PC-9 (cell line): ENCODE data around the gene TMEM125.

Source experiments
- EZH2 ChIP-seq: fragments of 200-600 bp; sonication (generic); IDR thresholded peaks from 2 replicates; pipeline ENCODE4 v1.8.0; 2017; ENCODE audit warnings: antibody characterized with exemption, low read depth
- TF ChIP-seq, protein P1 (sequence below): fragments of 200-600 bp; sonication (generic); conservative IDR thresholded peaks from 2 replicates; pipeline ENCODE4 v1.6.1; 2017; ENCODE audit warnings: mixed run types, antibody characterized with exemption, mild to moderate bottlenecking, moderate library complexity

DNA sequence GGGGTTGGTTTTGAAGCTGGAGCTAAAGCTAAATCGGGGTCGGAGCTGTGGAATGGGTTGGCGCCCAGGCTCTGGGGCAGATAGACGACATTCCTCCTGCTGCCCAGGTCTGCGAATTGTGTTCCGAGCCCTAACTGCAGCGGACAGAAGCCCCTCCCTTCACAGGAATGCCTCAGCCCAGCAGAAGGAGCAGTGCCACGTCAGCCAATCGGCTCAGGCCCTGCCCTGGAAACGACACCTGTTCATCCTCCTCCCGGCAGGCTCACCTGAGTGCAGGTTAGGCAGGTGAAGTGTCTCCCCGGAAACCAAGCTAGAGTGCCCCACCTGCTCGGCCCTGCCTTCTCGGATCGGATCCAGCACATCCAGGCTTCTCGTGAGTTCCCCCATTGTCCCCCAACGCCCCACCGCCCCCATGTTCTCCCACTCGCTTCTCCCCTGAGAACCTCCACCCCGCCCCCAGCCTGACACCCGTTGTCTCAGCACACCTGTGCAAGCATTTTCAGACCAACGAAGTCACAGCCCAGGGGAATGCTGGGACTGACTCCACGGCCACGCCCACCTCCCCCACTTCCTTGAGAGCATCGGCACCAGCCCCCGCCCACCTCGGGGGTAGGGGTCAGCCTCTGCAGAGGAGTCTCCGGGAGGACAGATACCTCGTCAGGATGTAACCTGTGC lies 775 bp downstream of the TMEM125 start:
- TF ChIP-seq, protein P1, sequence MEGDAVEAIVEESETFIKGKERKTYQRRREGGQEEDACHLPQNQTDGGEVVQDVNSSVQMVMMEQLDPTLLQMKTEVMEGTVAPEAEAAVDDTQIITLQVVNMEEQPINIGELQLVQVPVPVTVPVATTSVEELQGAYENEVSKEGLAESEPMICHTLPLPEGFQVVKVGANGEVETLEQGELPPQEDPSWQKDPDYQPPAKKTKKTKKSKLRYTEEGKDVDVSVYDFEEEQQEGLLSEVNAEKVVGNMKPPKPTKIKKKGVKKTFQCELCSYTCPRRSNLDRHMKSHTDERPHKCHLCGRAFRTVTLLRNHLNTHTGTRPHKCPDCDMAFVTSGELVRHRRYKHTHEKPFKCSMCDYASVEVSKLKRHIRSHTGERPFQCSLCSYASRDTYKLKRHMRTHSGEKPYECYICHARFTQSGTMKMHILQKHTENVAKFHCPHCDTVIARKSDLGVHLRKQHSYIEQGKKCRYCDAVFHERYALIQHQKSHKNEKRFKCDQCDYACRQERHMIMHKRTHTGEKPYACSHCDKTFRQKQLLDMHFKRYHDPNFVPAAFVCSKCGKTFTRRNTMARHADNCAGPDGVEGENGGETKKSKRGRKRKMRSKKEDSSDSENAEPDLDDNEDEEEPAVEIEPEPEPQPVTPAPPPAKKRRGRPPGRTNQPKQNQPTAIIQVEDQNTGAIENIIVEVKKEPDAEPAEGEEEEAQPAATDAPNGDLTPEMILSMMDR, result no peak
- TF ChIP-seq EZH2, result no peak
